H1 (cell line): ENCODE measurements around the gene RHOXF2. TPM values are rescaled to one million over a fixed set of nuclear protein-coding genes. Genes with fewer than 3 reads are reported as not detected.

ENCODE experiments used
- polyA plus RNA-seq, 7 experiments: library from polyadenylated mRNA; depleted of rRNA in 3 of 7; stranded (reverse) in 5 of 7; unstranded in 2 of 7; fragments of >200 nt in 5 of 7; fragments of 200-250 nt in 2 of 7; gene quantifications; 1 replicate in 5 of 7; 2 replicates in 1 of 7; 4 replicates in 1 of 7; pipeline versions ENCODE4 v1.2.1 to v1.2.3, GENCODE V29; 2011 to 2013; ENCODE audit warnings: missing spikeins in 2 of 7, mixed read lengths in 2 of 7
- total RNA-seq: library from RNA; stranded (reverse); fragmentation: NEBNext Ultra II Directional; extraction: Animal tissue kit (Norgen Biotek cat#: 25700); gene quantifications from 2 replicates; pipeline ENCODE4 v1.2.1, GENCODE V29; 2021

The RHOXF2 gene
- total and polyA plus RNA-seq, 2 of the 8 experiments (the other 6 are each of a cell fraction or from before 2014, with no cell fraction given), result not detected

Other genes starting within 250 kb of the RHOXF2 start
- gene NKAP, start 214.9 kb upstream of the RHOXF2 start, total RNA-seq, result 6.6 and 7.1 TPM in 2 replicates
- 2.8 TPM in 2 replicates for gene NKAP, start 214.9 kb upstream of the RHOXF2 start, polyA plus RNA-seq (2011; rRNA removed)
- gene RHOXF2B, start 80.9 kb upstream of the RHOXF2 start, total RNA-seq, result not detected in 2 replicates
- not detected in 2 replicates for gene RHOXF2B, start 80.9 kb upstream of the RHOXF2 start, polyA plus RNA-seq (2011; rRNA removed)
- gene RHOXF1, start 42.7 kb upstream of the RHOXF2 start, total RNA-seq, result not detected in 2 replicates
- gene RHOXF1, start 42.7 kb upstream of the RHOXF2 start, polyA plus RNA-seq (2011; rRNA removed), result not detected in 2 replicates
- 14.4 and 14.9 TPM in 2 replicates for gene ZBTB33, start 92.2 kb downstream of the RHOXF2 start, total RNA-seq
- gene ZBTB33, start 92.2 kb downstream of the RHOXF2 start, polyA plus RNA-seq (2011; rRNA removed), result 2.4 and 3.4 TPM in 2 replicates
- 0.23 and 0.73 TPM in 2 replicates for gene TMEM255A, start 152.8 kb downstream of the RHOXF2 start, total RNA-seq
- gene TMEM255A, start 152.8 kb downstream of the RHOXF2 start, polyA plus RNA-seq (2011; rRNA removed), result 1.1 and 2.3 TPM in 2 replicates
- not detected in 2 replicates for gene ATP1B4, start 203.5 kb downstream of the RHOXF2 start, total RNA-seq
- gene ATP1B4, start 203.5 kb downstream of the RHOXF2 start, polyA plus RNA-seq (2011; rRNA removed), result not detected in 2 replicates